ENCODE results near the gene ASB2. TPM values are rescaled to one million over a fixed set of nuclear protein-coding genes. Genes with fewer than 3 reads are reported as not detected.

The ASB2 gene
- total RNA-seq, 2 experiments from 2014 or later: 15.8 to 17.0 TPM

Small RNA genes within 50 kb of the gene (microRNA-seq; reads per million reads assigned to microRNA genes)
- gene MIR4506: not detected

Other genes starting within 250 kb of the ASB2 start
- gene PRIMA1, start 188.1 kb downstream of the ASB2 start, total RNA-seq: not detected
- not detected for gene FAM181A, start 49.2 kb downstream of the ASB2 start, total RNA-seq
- not detected for gene CCDC197, start 20.7 kb upstream of the ASB2 start, total RNA-seq
- 1 to 10 TPM; 1.4 to 1.7 TPM for gene OTUB2, start 49.8 kb upstream of the ASB2 start, total RNA-seq
- gene DDX24, start 104.6 kb upstream of the ASB2 start, total RNA-seq: 100 to 1,000 TPM; 172 to 184 TPM
- 10 to 100 TPM; 34.7 to 41.3 TPM for gene IFI27L1, start 104.7 kb upstream of the ASB2 start, total RNA-seq
- 100 to 1,000 TPM; 116 to 129 TPM for gene IFI27, start 134.2 kb upstream of the ASB2 start, total RNA-seq
- gene IFI27L2, start 153.0 kb upstream of the ASB2 start, total RNA-seq: 10 to 100 TPM; 65.2 to 74.6 TPM
- under 1 TPM; 0.16 to 0.26 TPM for gene PPP4R4, start 197.8 kb upstream of the ASB2 start, total RNA-seq